ENCODE results near the gene USP26.
"Not testable (repeated sequence)": the region's sequence is repeated elsewhere in the genome, so short reads cannot be mapped to it uniquely, and the experiment has no call there.

Gene USP26

DNA sequence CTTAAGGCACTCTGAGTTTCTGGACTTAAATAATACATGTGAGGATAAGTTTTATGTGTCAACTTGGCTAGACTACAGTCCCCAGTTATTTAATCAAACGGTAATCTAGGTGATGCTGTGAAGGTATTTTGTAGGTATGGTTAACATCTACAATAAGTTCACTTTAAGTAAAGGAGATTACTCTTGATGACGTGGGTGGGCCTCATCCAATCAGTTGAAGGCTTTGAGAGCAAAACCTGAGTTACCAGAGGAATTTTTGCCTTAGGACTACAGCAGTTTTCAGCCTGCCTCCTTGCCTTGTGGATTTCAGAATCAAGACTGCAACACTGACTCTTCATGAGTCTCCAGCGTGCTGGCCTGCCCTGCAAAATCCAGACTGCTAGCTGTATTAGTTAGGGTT lies 78.7 kb downstream of the USP26 start:
- DNase-seq = no peak

DNA sequence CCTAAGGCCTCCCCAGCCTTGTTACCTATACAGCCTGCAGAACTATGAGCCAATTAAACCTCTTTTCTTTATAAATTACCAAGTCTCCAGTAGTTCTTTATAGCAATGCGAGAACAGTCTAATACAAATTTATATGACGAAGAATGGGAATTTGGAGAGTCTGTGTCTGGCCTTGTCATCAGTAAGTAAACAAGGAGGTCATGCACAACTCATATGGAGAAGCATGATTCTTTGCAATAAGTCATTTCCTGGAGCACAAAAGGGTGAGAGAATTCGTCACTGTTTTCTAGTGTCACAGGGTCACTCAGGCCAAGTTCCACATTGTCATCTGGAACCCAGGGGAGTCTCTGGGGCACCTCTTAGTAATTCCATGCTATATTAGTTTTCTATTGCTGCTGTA lies 89.5 kb downstream of the USP26 start:
- no peak for DNase-seq

DNA sequence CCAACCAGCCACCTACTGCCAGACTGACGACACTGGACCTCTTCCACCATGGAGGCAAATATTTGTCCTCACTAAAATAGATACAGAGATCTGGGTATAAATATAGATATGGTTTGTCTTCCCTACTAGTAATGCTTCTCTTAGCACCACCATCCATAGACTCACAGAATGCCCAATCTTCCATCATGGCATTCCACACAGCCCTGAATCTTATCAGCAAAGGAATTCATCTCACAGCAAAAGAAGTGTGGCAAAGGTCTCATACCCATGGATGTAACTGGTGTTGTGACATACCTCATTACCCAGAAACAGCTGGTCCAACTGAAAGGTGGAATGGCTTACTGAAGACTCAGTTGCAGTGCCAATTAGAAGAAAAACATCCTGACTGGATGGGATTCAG lies 91.3 kb downstream of the USP26 start:
- DNase-seq = no peak

DNA sequence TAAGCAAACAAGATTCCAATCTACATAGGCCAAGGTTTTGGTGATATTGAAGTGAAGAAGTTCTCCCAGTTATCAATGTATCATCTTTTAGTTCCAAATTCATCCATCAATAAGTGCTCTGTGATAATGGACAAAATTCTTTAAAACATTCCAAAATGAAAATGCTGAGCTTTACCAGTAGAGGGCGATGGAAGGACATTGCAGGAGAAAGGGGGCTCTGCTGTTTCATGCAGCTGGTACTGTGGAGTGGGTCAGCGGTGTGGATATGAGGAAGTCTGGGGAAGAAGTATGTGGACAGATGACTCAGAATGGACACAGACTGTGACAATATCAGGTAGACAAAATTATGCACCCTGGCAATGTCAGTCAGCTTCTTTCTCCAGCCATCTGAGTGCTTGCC lies 91.9 kb downstream of the USP26 start:
- peak; percentile 6 for DNase-seq

DNA sequence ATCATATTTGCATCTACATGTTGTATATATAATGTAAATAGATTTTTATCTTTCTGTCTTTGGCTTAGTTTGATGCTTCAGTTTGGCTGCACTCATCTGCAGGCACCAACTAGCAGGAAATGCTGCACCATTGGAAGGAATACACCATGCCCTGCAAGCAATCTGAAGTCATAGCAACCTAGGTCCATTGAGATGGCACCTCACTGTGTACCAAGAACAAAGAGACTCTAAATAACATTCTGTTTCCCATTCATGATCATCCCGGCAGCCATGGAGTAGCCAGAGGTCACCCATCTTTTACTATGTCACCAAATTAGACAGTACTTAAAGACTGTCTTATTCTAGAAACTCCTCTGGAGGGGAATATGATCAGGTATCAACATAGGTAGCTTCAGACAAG lies 97.7 kb downstream of the USP26 start:
- no peak for DNase-seq

DNA sequence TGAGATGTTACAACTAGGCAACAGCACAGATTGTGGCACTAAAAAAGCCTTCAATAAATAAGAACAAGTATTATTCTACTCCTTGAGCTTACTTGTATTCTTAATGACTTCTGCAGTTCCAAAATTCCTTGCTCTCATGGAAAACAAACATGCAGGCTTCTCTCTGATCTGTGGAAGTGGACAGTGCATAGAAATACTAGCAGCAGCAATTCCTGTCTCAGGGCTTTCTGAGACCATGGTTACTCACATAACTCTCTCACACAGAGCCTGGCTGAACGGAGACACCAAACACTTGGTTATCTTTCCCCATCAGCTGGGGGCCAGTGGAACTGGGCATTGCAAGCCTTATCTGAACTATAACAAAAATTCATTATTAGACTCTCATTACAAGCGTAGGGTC lies 106.1 kb downstream of the USP26 start:
- DNase-seq = no peak

DNA sequence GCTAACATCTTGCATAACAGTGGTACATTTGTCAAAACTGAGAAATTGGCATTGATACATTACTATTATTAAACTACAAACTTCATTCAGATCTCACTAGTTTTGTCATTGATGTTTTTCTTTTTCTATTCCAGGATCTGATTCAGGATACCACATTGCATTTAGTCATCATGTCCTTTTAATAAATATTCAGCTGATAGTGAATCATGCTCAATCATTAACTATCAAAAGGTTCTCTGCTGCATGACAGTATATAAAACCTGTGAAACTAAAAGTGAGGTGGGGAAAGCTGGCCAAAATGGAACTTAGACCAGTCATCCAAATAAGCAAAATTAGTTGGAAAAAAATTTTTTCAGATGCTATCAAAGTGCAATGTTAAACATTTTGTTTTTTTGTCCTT lies 110.4 kb downstream of the USP26 start:
- DNase-seq = no peak

DNA sequence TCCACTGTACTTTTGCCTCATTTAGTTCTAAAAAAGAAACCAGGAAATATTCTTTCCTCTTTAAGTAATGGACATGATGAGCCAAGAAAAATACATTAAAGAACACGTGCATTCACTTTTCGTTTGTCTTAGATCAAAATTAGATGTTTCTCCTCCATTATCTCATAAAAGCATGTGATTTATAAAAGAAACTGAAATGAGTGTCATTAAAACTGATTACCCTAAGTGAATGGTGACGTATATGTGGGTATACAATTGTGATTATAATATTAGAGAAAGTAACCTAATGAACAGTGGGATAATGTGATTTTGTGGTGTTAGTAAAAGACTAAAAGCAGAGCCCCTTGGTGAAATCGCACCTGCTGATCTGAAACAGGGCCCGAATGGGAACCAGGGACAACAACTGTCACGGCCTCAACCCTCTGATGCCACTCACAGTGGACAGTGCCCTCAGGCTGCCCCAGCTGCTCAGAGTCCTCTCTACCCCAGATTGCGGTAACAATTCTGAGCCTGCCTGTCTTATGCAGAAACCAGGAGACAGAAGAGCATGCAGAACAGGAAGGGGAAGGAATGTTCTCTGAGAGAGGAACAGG lies 112.8 kb downstream of the USP26 start:
- DNase-seq = no peak

DNA sequence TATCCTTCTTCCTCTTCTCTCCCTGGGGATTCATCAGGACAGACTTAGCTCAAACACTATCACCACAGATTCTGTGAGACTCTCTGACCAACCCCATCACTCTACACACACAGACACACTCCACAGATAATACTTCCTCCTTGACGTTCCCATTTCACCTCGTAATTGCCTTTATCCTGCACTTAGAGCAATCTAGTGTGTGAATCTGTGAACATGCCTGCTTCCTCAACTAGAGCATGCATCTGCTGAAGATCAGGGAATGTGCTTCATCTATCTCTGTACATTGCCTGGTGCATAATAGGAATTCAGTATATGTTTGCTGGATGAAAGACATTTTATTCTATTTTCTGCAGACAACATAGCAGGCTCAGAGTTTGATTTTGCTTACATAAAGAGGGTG lies 113.4 kb downstream of the USP26 start:
- DNase-seq = no peak

DNA sequence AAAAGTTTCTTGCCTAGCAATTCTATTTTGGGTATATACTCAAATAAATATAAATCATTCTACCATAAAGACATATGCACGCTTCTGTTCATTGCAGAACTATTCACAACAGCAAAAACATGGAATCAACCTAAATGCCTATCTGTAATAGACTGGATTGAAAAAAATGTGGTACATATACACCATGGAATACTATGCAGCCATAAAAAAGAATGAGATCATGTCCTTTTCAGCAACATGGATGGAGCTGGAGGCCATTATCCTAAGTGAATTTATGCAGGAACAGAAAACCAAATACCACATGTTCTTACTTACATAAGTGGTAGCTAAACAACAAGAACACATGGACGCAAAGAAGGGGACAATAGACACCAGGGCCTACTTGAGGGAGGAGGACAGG lies 116.9 kb downstream of the USP26 start:
- not testable (repeated sequence) for DNase-seq

Data from right kidney (tissue), 1 donor.